ENCODE measurements around the gene OSBPL1A. TPM values are rescaled to one million over a fixed set of nuclear protein-coding genes. Genes with fewer than 3 reads are reported as not detected.

The OSBPL1A gene
- total RNA-seq, 6 donors from 2014 or later: 33.3 to 64.5 (median 55.4) TPM

GRCh38 chr18:24268784-24269550, 128.7 kb downstream of the OSBPL1A start:
- WGBS, 2 donors: 91 to 94% methylated on average over 10 of the region's 10 CpGs
- DNase-seq (no peak), ATAC-seq (ENCODE audit: low FRiP score in 2 of 2) (no peak)
- Histone ChIP-seq H3K36me3 (no peaks in the 10 kb centered on the region), H3K27ac (no peak overlapping the region), H3K9me3 (no peaks in the 10 kb centered on the region), H3K27me3 (no peaks in the 10 kb centered on the region), H3K4me3 (no peak overlapping the region), H3K4me1 (peaks cover 7 to 32% (median 12%) of the 10 kb centered on the region in 4 donors)
- TF ChIP-seq CTCF (IDR thresholded peaks at IDR 0.05): no peak

- no peak for ATAC-seq (ENCODE audit: low FRiP score in 2 of 2)
- H3K4me3 ChIP-seq: no peak overlapping the region
- DNase-seq: no peak
- H3K27me3 ChIP-seq: no peaks in the 10 kb centered on the region
- WGBS, 2 donors: 71 to 100% methylated on average over 1 of the region's 1 CpG
- H3K4me1 ChIP-seq: peaks cover 5 to 22% (median 8%) of the 10 kb centered on the region in 4 donors
- no peaks in the 10 kb centered on the region for H3K36me3 ChIP-seq
- no peaks in the 10 kb centered on the region for H3K9me3 ChIP-seq
- no peak for TF ChIP-seq CTCF (IDR thresholded peaks at IDR 0.05)
- H3K27ac ChIP-seq: no peak overlapping the region
Measured at GRCh38 chr18:24267878-24268277, 129.7 kb downstream of the OSBPL1A start.

- Histone ChIP-seq H3K27ac (no peak overlapping the region), H3K36me3 (no peaks in the 10 kb centered on the region), H3K27me3 (no peaks in the 10 kb centered on the region), H3K4me1 (peaks cover 9 to 19% (median 15%) of the 10 kb centered on the region in 4 donors), H3K4me3 (no peak overlapping the region), H3K9me3 (no peaks in the 10 kb centered on the region)
- WGBS, 2 donors: 53 to 93% methylated on average over 1 of the region's 1 CpG
- no peak for DNase-seq
- no peak for TF ChIP-seq POLR2A (IDR thresholded peaks at IDR 0.05)
- no peak for TF ChIP-seq EP300 (IDR thresholded peaks at IDR 0.05)
- TF ChIP-seq POLR2AphosphoS5 (IDR thresholded peaks at IDR 0.05): no peak
- TF ChIP-seq CTCF (IDR thresholded peaks at IDR 0.05): no peak
- no peak for ATAC-seq (ENCODE audit: low FRiP score in 2 of 2)
Measured at GRCh38 chr18:24266131-24266530, 131.5 kb downstream of the OSBPL1A start.

GRCh38 chr18:24265502-24266064, 132.0 kb downstream of the OSBPL1A start:
- Histone ChIP-seq H3K27me3 (no peaks in the 10 kb centered on the region), H3K4me3 (no peak overlapping the region), H3K27ac (no peak overlapping the region), H3K9me3 (no peaks in the 10 kb centered on the region), H3K4me1 (peaks cover 9 to 15% (median 11%) of the 10 kb centered on the region in 4 donors), H3K36me3 (no peaks in the 10 kb centered on the region)
- 80% methylated on average over 4 of the region's 4 CpGs for WGBS, 2 donors
- TF ChIP-seq EP300 (IDR thresholded peaks at IDR 0.05) (no peak), POLR2A (IDR thresholded peaks at IDR 0.05) (no peak), CTCF (IDR thresholded peaks at IDR 0.05) (no peak), POLR2AphosphoS5 (IDR thresholded peaks at IDR 0.05) (no peak)
- ATAC-seq (ENCODE audit: low FRiP score in 2 of 2) (no peak), DNase-seq (no peak)

- Histone ChIP-seq H3K27ac (no peak overlapping the region), H3K36me3 (no peaks in the 10 kb centered on the region), H3K4me3 (no peak overlapping the region), H3K27me3 (no peaks in the 10 kb centered on the region), H3K4me1 (peaks cover 6 to 9% (median 9%) of the 10 kb centered on the region in 4 donors), H3K9me3 (no peaks in the 10 kb centered on the region)
- DNase-seq: no peak
- ATAC-seq (ENCODE audit: low FRiP score in 2 of 2): no peak
- WGBS, 2 donors: 65 to 83% methylated on average over 2 of the region's 2 CpGs
- TF ChIP-seq CTCF (IDR thresholded peaks at IDR 0.05) (no peak), POLR2A (IDR thresholded peaks at IDR 0.05) (no peak), EP300 (IDR thresholded peaks at IDR 0.05) (no peak), POLR2AphosphoS5 (IDR thresholded peaks at IDR 0.05) (no peak)
Measured at GRCh38 chr18:24263050-24263449, 134.6 kb downstream of the OSBPL1A start.
